ENCODE data around the gene CASKIN1.

The CASKIN1 gene

GRCh38 chr16:2232094-2232990 is 35.9 kb upstream of the CASKIN1 start:
- no peak for DNase-seq

GRCh38 chr16:2231016-2231931 is 34.9 kb upstream of the CASKIN1 start:
- no peak for DNase-seq

- no peak for DNase-seq
These were observed 34.0 kb upstream of the CASKIN1 start for GRCh38 chr16:2230376-2230775.

- no peak for DNase-seq
These were observed 33.3 kb upstream of the CASKIN1 start for GRCh38 chr16:2229632-2230250.

GRCh38 chr16:2229091-2229490 is 32.7 kb upstream of the CASKIN1 start:
- DNase-seq, result no peak

GRCh38 chr16:2228161-2228824 is 31.9 kb upstream of the CASKIN1 start:
- no peak for DNase-seq

GRCh38 chr16:2226918-2227317 is 30.5 kb upstream of the CASKIN1 start:
- no peak for DNase-seq

- no peak for DNase-seq
These were observed 29.9 kb upstream of the CASKIN1 start for GRCh38 chr16:2226245-2226793.

GRCh38 chr16:2223942-2224486 is 27.6 kb upstream of the CASKIN1 start:
- DNase-seq, result no peak

- DNase-seq, result peak; percentile 98
These were observed 27.0 kb upstream of the CASKIN1 start, which contains the start of gene E4F1 for GRCh38 chr16:2223221-2223941. Gene E4F1 (plus strand): TSS chr16:2223591. CDS start chr16:2223614, 23 bp downstream.

GRCh38 chr16:2216330-2216729 is 19.9 kb upstream of the CASKIN1 start:
- no peak for DNase-seq

GRCh38 chr16:2214719-2214968 is 18.2 kb upstream of the CASKIN1 start, which contains the start of gene PGP:
Gene PGP (minus strand): TSS chr16:2214840. CDS start chr16:2214777, 63 bp downstream.
- DNase-seq, result no peak

GRCh38 chr16:2213817-2214718 is 17.7 kb upstream of the CASKIN1 start:
- DNase-seq, result no peak

- no peak for DNase-seq
These were observed 16.2 kb upstream of the CASKIN1 start for GRCh38 chr16:2212362-2213324.

GRCh38 chr16:2211923-2212347 is 15.5 kb upstream of the CASKIN1 start:
- DNase-seq, result no peak

GRCh38 chr16:2210386-2211365 is 14.3 kb upstream of the CASKIN1 start, which contains the start of gene BRICD5:
Gene BRICD5 (minus strand): TSS chr16:2210863. CDS start chr16:2210833, 30 bp downstream.
- no peak for DNase-seq

GRCh38 chr16:2210009-2210332 is 13.6 kb upstream of the CASKIN1 start:
- no peak for DNase-seq
